Endodermal cell (in vitro differentiated cells): ENCODE measurements around the gene SAMD5. TPM values are rescaled to one million over a fixed set of nuclear protein-coding genes. Genes with fewer than 3 reads are reported as not detected.

ENCODE experiments used
- DNase-seq: peaks from one replicate; pipeline ENCODE4 v3.0.0-alpha.2; 2017
- H3K27ac ChIP-seq: 2 replicates; pipeline ENCODE4 v1.5.1; 2013; ENCODE audit warnings: mild to moderate bottlenecking, low read depth, low read length, moderate library complexity
- H3K27me3 ChIP-seq: 2 replicates; pipeline ENCODE4 v1.6.1; 2013; ENCODE audit warnings: mild to moderate bottlenecking, low read length, moderate library complexity; ENCODE audit not compliant: insufficient read depth, control insufficient read depth, poor library complexity, severe bottlenecking
- H3K36me3 ChIP-seq: 2 replicates; pipeline ENCODE4 v1.7.0; 2013; ENCODE audit warnings: mild to moderate bottlenecking, low read length, moderate library complexity; ENCODE audit not compliant: control insufficient read depth, insufficient read depth
- H3K4me1 ChIP-seq: one replicate; pipeline ENCODE4 v1.7.0; 2013; ENCODE audit warnings: low read length; ENCODE audit not compliant: control insufficient read depth, insufficient read depth
- H3K4me3 ChIP-seq: 2 replicates; pipeline ENCODE4 v1.5.1; 2013; ENCODE audit warnings: mild to moderate bottlenecking, low read length, moderate library complexity
- H3K9ac ChIP-seq: 2 replicates; pipeline ENCODE4 v1.6.1; 2013; ENCODE audit warnings: mild to moderate bottlenecking, low read length, moderate library complexity; ENCODE audit not compliant: poor library complexity, severe bottlenecking; ENCODE audit errors: extremely low read depth
- H3K9me3 ChIP-seq: 2 replicates; pipeline ENCODE4 v1.6.1; 2013; ENCODE audit warnings: mild to moderate bottlenecking, low read length, moderate library complexity; ENCODE audit not compliant: control insufficient read depth
- H3K27ac Mint-ChIP-seq: 2 replicates; pipeline ENCODE4 v1.8.0; 2020; ENCODE audit warnings: mixed read lengths
- H3K27me3 Mint-ChIP-seq: 2 replicates; pipeline ENCODE4 v1.8.0; 2021; ENCODE audit warnings: mild to moderate bottlenecking, mixed read lengths; ENCODE audit not compliant: insufficient read depth
- H3K36me3 Mint-ChIP-seq: 2 replicates; pipeline ENCODE4 v1.8.0; 2020; ENCODE audit warnings: low read depth, mixed read lengths
- H3K4me1 Mint-ChIP-seq: 2 replicates; pipeline ENCODE4 v1.8.0; 2020; ENCODE audit warnings: mixed read lengths
- H3K4me3 Mint-ChIP-seq: 2 replicates; pipeline ENCODE4 v1.8.0; 2020; ENCODE audit warnings: mild to moderate bottlenecking, moderate library complexity, mixed read lengths
- H3K9me3 Mint-ChIP-seq: 2 replicates; pipeline ENCODE4 v1.8.0; 2020; ENCODE audit warnings: mild to moderate bottlenecking, mixed read lengths
- CTCF ChIP-seq: fragments of 200-600 bp; sonication (generic); conservative IDR thresholded peaks from 2 replicates; pipeline ENCODE4 v1.5.0; 2021; ENCODE audit warnings: antibody characterized with exemption, mild to moderate bottlenecking
- WGBS, 2 experiments: methylation state at CpG; one replicate each; pipeline versions ENCODE4 v1.1.5 to v1.1.7; 2013; ENCODE audit warnings: missing lambda C conversion rate in 2 of 2, mixed read lengths in 1 of 2; ENCODE audit not compliant: insufficient coverage in 1 of 2, insufficient read length in 1 of 2; 5-methylcytosine and 5-hydroxymethylcytosine counted together
- total RNA-seq, 2 donors: library from RNA; stranded (reverse); fragmentation: NEBNext Ultra II Directional in 1 of 2; extraction: Animal tissue kit (Norgen Biotek cat#: 25700) in 1 of 2; gene quantifications; 2 replicates in 1 of 2; 3 replicates in 1 of 2; pipeline ENCODE4 v1.2.1, GENCODE V29; 2021

Gene SAMD5
- total RNA-seq, 2 donors from 2014 or later, result 0.69 to 0.99 TPM

- peaks cover 23% of the 10 kb centered on the region for H3K4me1 Mint-ChIP-seq
- H3K9me3 Mint-ChIP-seq, result no peaks in the 10 kb centered on the region
- Histone ChIP-seq H3K27me3 (peaks cover 28% of the 10 kb centered on the region), H3K9ac (no peak overlapping the region), H3K4me3 (peak overlapping the region; percentile 81), H3K36me3 (no peaks in the 10 kb centered on the region), H3K9me3 (no peaks in the 10 kb centered on the region), H3K4me1 (no peaks in the 10 kb centered on the region), H3K27ac (no peak overlapping the region)
- no peak for TF ChIP-seq CTCF
- 77 to 85% methylated on average over 5 of the region's 5 CpGs for WGBS, 2 experiments
- no peaks in the 10 kb centered on the region for H3K36me3 Mint-ChIP-seq
- peaks cover 53% of the 10 kb centered on the region for H3K27me3 Mint-ChIP-seq
- H3K4me3 Mint-ChIP-seq, result no peak overlapping the region
- DNase-seq, result no peak
- no peak overlapping the region for H3K27ac Mint-ChIP-seq
These were observed 2.6 kb downstream of the SAMD5 start for GRCh38 chr6:147510929-147511590.

- no peak for DNase-seq
- H3K36me3 Mint-ChIP-seq, result no peaks in the 10 kb centered on the region
- Histone ChIP-seq H3K4me1 (no peaks in the 10 kb centered on the region), H3K27me3 (peaks cover 9% of the 10 kb centered on the region), H3K9ac (no peak overlapping the region), H3K9me3 (no peaks in the 10 kb centered on the region), H3K4me3 (no peak overlapping the region), H3K36me3 (no peaks in the 10 kb centered on the region), H3K27ac (no peak overlapping the region)
- no peak for TF ChIP-seq CTCF
- no peak overlapping the region for H3K4me3 Mint-ChIP-seq
- WGBS, 2 experiments, result 95% methylated on average over 2 of the region's 2 CpGs; no CpG with 5 or more reads in 1 of the 2 experiments
- H3K27ac Mint-ChIP-seq, result no peak overlapping the region
- H3K4me1 Mint-ChIP-seq, result peaks cover 20% of the 10 kb centered on the region
- peaks cover 22% of the 10 kb centered on the region for H3K27me3 Mint-ChIP-seq
- H3K9me3 Mint-ChIP-seq, result no peaks in the 10 kb centered on the region
These were observed 6.3 kb downstream of the SAMD5 start for GRCh38 chr6:147514831-147515230.

GRCh38 chr6:147515327-147515726 lies 6.8 kb downstream of the SAMD5 start:
- no peaks in the 10 kb centered on the region for H3K36me3 Mint-ChIP-seq
- Histone ChIP-seq H3K9ac (no peak overlapping the region), H3K9me3 (no peaks in the 10 kb centered on the region), H3K4me3 (no peak overlapping the region), H3K27ac (no peak overlapping the region), H3K27me3 (peaks cover 5% of the 10 kb centered on the region), H3K36me3 (no peaks in the 10 kb centered on the region), H3K4me1 (no peaks in the 10 kb centered on the region)
- no peak for DNase-seq
- TF ChIP-seq CTCF, result no peak
- peaks cover 15% of the 10 kb centered on the region for H3K4me1 Mint-ChIP-seq
- H3K27me3 Mint-ChIP-seq, result peaks cover 17% of the 10 kb centered on the region
- H3K9me3 Mint-ChIP-seq, result no peaks in the 10 kb centered on the region
- WGBS, 2 experiments, result 88 to 95% methylated on average over 2 of the region's 2 CpGs
- no peak overlapping the region for H3K4me3 Mint-ChIP-seq
- no peak overlapping the region for H3K27ac Mint-ChIP-seq
